GM23338 (cell line): ENCODE data around the gene ACO2. TPM values are rescaled to one million over a fixed set of nuclear protein-coding genes. Genes with fewer than 3 reads are reported as not detected.

Source experiments
- ATAC-seq: fragments of 200-7000 bp; cut with Tn5 transposase; 3 replicates; pipeline ENCODE4 v1.9.1; 2020
- DNase-seq: peaks from one replicate; pipeline ENCODE4 v3.0.0-alpha.2; 2015; ENCODE audit warnings: low spot score
- H2AFZ ChIP-seq: fragments of 200-600 bp; sonication (generic); 2 replicates; pipeline ENCODE4 v1.8.0; 2016; ENCODE audit warnings: antibody characterized with exemption, mild to moderate bottlenecking, moderate library complexity
- H3F3A ChIP-seq: fragments of 200-600 bp; sonication (generic); replicated peaks from 2 replicates; pipeline ENCODE4 v1.8.0; 2017; ENCODE audit warnings: antibody characterized with exemption, mixed run types, low read depth
- H3K27ac ChIP-seq: fragments of 200-600 bp; sonication (generic); 2 replicates; pipeline ENCODE4 v1.6.1; 2016; ENCODE audit warnings: low read depth
- H3K27me3 ChIP-seq: fragments of 200-600 bp; sonication (generic); 2 replicates; pipeline ENCODE4 v1.8.0; 2016; ENCODE audit warnings: mild to moderate bottlenecking, mixed run types, moderate library complexity; ENCODE audit not compliant: insufficient read depth
- H3K36me3 ChIP-seq: fragments of 200-600 bp; sonication (generic); 2 replicates; pipeline ENCODE4 v1.8.0; 2016; ENCODE audit warnings: mild to moderate bottlenecking; ENCODE audit not compliant: insufficient read depth
- H3K4me1 ChIP-seq: fragments of 200-600 bp; sonication (generic); 2 replicates; pipeline ENCODE4 v1.8.0; 2016; ENCODE audit warnings: mild to moderate bottlenecking, moderate library complexity; ENCODE audit not compliant: insufficient read depth
- H3K4me2 ChIP-seq: fragments of 200-600 bp; sonication (generic); 2 replicates; pipeline ENCODE4 v1.7.1; 2017; ENCODE audit warnings: mixed run types
- H3K4me3 ChIP-seq: fragments of 200-600 bp; sonication (generic); 2 replicates; pipeline ENCODE4 v1.6.1; 2016; ENCODE audit warnings: mixed run types
- H3K79me2 ChIP-seq: fragments of 200-600 bp; sonication (generic); replicated peaks from 2 replicates; pipeline ENCODE4 v1.8.0; 2017; ENCODE audit warnings: mild to moderate bottlenecking; ENCODE audit not compliant: insufficient read depth
- H3K9me2 ChIP-seq: fragments of 200-600 bp; sonication (generic); 2 replicates; pipeline ENCODE4 v1.8.0; 2017; ENCODE audit not compliant: insufficient read depth
- H4K20me1 ChIP-seq: fragments of 200-600 bp; sonication (generic); replicated peaks from 2 replicates; pipeline ENCODE4 v1.8.0; 2017; ENCODE audit warnings: mild to moderate bottlenecking; ENCODE audit not compliant: insufficient read depth
- H3K27ac Mint-ChIP-seq: 2 replicates; pipeline ENCODE4 v1.8.0; 2020; ENCODE audit warnings: inconsistent platforms, mild to moderate bottlenecking, moderate library complexity, mixed read lengths
- H3K27me3 Mint-ChIP-seq: 3 replicates; pipeline ENCODE4 v1.8.0; 2022; ENCODE audit warnings: low read depth, mild to moderate bottlenecking, moderate library complexity, mixed read lengths, inconsistent platforms; ENCODE audit not compliant: insufficient read depth, poor library complexity
- H3K36me3 Mint-ChIP-seq: 3 replicates; pipeline ENCODE4 v1.8.0; 2021; ENCODE audit warnings: low read depth, mild to moderate bottlenecking, inconsistent platforms, moderate library complexity, mixed read lengths
- H3K4me1 Mint-ChIP-seq: 3 replicates; pipeline ENCODE4 v1.8.0; 2020; ENCODE audit warnings: mild to moderate bottlenecking, inconsistent platforms, mixed read lengths
- H3K4me3 Mint-ChIP-seq: 3 replicates; pipeline ENCODE4 v1.8.0; 2021; ENCODE audit warnings: moderate library complexity, mild to moderate bottlenecking, inconsistent platforms, mixed read lengths
- H3K9me3 Mint-ChIP-seq: 3 replicates; pipeline ENCODE4 v1.8.0; 2020; ENCODE audit warnings: moderate library complexity, mild to moderate bottlenecking, inconsistent platforms, mixed read lengths
- CREB1 ChIP-seq: fragments of 250-450 bp; sonication (Bioruptor Pico); IDR thresholded peaks from 2 replicates; pipeline ENCODE4 v1.5.0; 2020; ENCODE audit warnings: low read depth, mild to moderate bottlenecking, moderate library complexity
- EZH2 ChIP-seq: fragments of 200-600 bp; sonication (generic); IDR thresholded peaks from one replicate; pipeline ENCODE4 v1.8.0; 2017; ENCODE audit warnings: antibody characterized with exemption, mild to moderate bottlenecking, low read depth; ENCODE audit not compliant: unreplicated experiment
- EZH2phosphoT487 ChIP-seq: fragments of 200-600 bp; sonication (generic); IDR thresholded peaks from one replicate; pipeline ENCODE4 v1.8.1; 2018; ENCODE audit warnings: antibody characterized with exemption; ENCODE audit not compliant: unreplicated experiment
- NANOG ChIP-seq: IDR thresholded peaks from 2 replicates; pipeline ENCODE4 v1.6.1; 2016; ENCODE audit warnings: antibody characterized with exemption, borderline replicate concordance
- ZNF331 ChIP-seq: fragments of 250-450 bp; sonication (Bioruptor Pico); IDR thresholded peaks from 2 replicates; pipeline ENCODE4 v1.5.0; 2020; ENCODE audit warnings: low read depth, mild to moderate bottlenecking, moderate library complexity
- polyA plus RNA-seq: library from polyadenylated mRNA; unstranded; fragments of >200 nt; fragmentation: Nextera tagmentation; extraction: Ambion mirVana; gene quantifications from 2 replicates; pipeline ENCODE4 v1.2.1, GENCODE V29; 2016
- total RNA-seq: library from RNA; depleted of rRNA; stranded (reverse); fragments of >200 nt; shearing (Covaris generic); gene quantifications from 2 replicates; pipeline ENCODE4 v1.2.3, GENCODE V29; 2014
- TF ChIP-seq, protein P1 (sequence below): IDR thresholded peaks from 2 replicates; pipeline ENCODE4 v1.6.1; 2016; ENCODE audit warnings: antibody characterized with exemption
- TF ChIP-seq, protein P2 (sequence below): fragments of 250-450 bp; sonication (Bioruptor Pico); IDR thresholded peaks from 2 replicates; pipeline ENCODE4 v1.5.0; 2020; ENCODE audit warnings: mild to moderate bottlenecking, moderate library complexity
- TF ChIP-seq, protein P3 (sequence below), 2 experiments: fragments of 200-600 bp in 1 of 2; sonication (generic) in 1 of 2; conservative IDR thresholded peaks; 2 replicates each; pipeline versions ENCODE4 v1.5.1 to v1.6.1; 2016 to 2017; ENCODE audit warnings: antibody characterized with exemption in 2 of 2, low read depth in 2 of 2, mild to moderate bottlenecking in 2 of 2, moderate library complexity in 1 of 2

ACO2 gene
- total and polyA plus RNA-seq, 2 experiments from 2014 or later = 36.2 to 79.7 TPM

DNA sequence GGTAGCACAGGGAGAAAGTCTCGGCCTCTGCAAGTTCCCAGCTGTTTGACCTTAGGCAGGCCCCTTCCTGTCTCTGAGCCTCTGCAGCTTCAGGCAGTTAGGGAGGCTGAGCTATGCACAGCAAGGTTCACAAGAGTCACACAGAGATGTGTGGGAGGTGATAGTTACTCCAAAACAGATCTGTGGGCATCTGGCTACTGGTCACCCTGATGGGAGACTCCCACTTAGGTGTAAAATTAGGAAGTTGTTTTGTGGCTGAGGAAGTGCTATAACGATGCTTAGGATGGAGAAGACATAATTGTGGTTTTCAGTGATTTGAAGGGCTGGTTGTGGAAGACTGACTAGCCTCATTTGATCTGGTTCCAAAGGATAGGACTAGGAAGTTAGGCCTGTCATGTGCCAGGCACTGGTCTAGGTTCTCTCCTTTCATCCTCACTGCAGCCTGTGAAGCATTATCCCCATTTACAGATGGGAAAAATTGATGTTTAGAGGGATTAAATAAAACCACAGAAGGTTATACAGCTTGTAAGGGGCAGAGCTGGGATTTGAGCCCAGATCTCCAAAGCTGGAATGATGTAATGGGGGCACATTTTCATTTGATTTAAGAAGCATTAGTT, 13.5 kb downstream of the ACO2 start (continued):
- TF ChIP-seq, protein P1, sequence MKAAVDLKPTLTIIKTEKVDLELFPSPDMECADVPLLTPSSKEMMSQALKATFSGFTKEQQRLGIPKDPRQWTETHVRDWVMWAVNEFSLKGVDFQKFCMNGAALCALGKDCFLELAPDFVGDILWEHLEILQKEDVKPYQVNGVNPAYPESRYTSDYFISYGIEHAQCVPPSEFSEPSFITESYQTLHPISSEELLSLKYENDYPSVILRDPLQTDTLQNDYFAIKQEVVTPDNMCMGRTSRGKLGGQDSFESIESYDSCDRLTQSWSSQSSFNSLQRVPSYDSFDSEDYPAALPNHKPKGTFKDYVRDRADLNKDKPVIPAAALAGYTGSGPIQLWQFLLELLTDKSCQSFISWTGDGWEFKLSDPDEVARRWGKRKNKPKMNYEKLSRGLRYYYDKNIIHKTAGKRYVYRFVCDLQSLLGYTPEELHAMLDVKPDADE = no peak
- TF ChIP-seq, protein P2, sequence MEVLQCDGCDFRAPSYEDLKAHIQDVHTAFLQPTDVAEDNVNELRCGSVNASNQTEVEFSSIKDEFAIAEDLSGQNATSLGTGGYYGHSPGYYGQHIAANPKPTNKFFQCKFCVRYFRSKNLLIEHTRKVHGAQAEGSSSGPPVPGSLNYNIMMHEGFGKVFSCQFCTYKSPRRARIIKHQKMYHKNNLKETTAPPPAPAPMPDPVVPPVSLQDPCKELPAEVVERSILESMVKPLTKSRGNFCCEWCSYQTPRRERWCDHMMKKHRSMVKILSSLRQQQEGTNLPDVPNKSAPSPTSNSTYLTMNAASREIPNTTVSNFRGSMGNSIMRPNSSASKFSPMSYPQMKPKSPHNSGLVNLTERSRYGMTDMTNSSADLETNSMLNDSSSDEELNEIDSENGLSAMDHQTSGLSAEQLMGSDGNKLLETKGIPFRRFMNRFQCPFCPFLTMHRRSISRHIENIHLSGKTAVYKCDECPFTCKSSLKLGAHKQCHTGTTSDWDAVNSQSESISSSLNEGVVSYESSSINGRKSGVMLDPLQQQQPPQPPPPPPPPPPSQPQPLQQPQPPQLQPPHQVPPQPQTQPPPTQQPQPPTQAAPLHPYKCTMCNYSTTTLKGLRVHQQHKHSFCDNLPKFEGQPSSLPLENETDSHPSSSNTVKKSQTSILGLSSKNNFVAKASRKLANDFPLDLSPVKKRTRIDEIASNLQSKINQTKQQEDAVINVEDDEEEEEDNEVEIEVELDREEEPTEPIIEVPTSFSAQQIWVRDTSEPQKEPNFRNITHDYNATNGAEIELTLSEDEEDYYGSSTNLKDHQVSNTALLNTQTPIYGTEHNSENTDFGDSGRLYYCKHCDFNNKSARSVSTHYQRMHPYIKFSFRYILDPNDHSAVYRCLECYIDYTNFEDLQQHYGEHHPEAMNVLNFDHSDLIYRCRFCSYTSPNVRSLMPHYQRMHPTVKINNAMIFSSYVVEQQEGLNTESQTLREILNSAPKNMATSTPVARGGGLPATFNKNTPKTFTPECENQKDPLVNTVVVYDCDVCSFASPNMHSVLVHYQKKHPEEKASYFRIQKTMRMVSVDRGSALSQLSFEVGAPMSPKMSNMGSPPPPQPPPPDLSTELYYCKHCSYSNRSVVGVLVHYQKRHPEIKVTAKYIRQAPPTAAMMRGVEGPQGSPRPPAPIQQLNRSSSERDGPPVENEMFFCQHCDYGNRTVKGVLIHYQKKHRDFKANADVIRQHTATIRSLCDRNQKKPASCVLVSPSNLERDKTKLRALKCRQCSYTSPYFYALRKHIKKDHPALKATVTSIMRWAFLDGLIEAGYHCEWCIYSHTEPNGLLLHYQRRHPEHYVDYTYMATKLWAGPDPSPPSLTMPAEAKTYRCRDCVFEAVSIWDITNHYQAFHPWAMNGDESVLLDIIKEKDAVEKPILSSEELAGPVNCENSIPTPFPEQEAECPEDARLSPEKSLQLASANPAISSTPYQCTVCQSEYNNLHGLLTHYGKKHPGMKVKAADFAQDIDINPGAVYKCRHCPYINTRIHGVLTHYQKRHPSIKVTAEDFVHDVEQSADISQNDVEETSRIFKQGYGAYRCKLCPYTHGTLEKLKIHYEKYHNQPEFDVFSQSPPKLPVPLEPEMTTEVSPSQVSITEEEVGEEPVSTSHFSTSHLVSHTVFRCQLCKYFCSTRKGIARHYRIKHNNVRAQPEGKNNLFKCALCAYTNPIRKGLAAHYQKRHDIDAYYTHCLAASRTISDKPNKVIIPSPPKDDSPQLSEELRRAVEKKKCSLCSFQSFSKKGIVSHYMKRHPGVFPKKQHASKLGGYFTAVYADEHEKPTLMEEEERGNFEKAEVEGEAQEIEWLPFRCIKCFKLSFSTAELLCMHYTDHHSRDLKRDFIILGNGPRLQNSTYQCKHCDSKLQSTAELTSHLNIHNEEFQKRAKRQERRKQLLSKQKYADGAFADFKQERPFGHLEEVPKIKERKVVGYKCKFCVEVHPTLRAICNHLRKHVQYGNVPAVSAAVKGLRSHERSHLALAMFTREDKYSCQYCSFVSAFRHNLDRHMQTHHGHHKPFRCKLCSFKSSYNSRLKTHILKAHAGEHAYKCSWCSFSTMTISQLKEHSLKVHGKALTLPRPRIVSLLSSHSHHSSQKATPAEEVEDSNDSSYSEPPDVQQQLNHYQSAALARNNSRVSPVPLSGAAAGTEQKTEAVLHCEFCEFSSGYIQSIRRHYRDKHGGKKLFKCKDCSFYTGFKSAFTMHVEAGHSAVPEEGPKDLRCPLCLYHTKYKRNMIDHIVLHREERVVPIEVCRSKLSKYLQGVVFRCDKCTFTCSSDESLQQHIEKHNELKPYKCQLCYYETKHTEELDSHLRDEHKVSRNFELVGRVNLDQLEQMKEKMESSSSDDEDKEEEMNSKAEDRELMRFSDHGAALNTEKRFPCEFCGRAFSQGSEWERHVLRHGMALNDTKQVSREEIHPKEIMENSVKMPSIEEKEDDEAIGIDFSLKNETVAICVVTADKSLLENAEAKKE = no peak
- no peak for TF ChIP-seq ZNF331

DNA sequence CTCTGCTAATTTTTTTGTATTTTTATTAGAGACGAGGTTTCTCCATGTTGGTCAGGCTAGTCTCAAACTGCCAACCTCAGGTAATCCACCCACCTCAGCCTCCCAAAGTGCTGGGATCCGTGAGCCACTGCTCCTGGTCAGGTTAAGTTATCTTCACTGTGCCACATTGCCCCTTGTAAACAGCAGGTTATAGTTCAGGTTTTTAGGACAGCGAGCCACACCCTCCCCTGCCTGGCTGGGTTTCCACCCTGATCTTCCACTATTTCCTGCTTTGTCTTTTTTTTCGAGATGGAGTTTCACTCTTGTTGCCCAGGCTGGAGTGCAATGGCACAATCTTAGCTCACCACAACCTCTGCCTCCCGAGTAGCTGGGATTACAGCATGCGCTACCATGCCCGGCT, 16.1 kb downstream of the ACO2 start:
- H3K27ac Mint-ChIP-seq = no peak overlapping the region
- TF ChIP-seq CREB1 (no peak), NANOG (no peak), EZH2 (no peak), EZH2phosphoT487 (no peak)
- TF ChIP-seq, protein P3, sequence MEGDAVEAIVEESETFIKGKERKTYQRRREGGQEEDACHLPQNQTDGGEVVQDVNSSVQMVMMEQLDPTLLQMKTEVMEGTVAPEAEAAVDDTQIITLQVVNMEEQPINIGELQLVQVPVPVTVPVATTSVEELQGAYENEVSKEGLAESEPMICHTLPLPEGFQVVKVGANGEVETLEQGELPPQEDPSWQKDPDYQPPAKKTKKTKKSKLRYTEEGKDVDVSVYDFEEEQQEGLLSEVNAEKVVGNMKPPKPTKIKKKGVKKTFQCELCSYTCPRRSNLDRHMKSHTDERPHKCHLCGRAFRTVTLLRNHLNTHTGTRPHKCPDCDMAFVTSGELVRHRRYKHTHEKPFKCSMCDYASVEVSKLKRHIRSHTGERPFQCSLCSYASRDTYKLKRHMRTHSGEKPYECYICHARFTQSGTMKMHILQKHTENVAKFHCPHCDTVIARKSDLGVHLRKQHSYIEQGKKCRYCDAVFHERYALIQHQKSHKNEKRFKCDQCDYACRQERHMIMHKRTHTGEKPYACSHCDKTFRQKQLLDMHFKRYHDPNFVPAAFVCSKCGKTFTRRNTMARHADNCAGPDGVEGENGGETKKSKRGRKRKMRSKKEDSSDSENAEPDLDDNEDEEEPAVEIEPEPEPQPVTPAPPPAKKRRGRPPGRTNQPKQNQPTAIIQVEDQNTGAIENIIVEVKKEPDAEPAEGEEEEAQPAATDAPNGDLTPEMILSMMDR (conservative IDR thresholded peaks at IDR 0.05; ENCODE audit: low read depth in 2 of 2) = no peak

More for the DNA sequence above, 16.1 kb downstream of the ACO2 start:
- peaks cover 28% of the 10 kb centered on the region for H3F3A ChIP-seq
- H3K9me2 ChIP-seq = no peaks in the 10 kb centered on the region
- H3K4me2 ChIP-seq = no peak overlapping the region
- peaks cover 32% of the 10 kb centered on the region for H4K20me1 ChIP-seq
- no peaks in the 10 kb centered on the region for H3K36me3 ChIP-seq
- Mint-ChIP-seq H3K9me3 (no peaks in the 10 kb centered on the region), H3K4me3 (no peak overlapping the region), H3K4me1 (peaks cover 71% of the 10 kb centered on the region), H3K27me3 (peaks cover 5% of the 10 kb centered on the region), H3K36me3 (no peaks in the 10 kb centered on the region; the same call in 2 of the 3 replicates)
- no peak overlapping the region for H3K27ac ChIP-seq
- no peak for DNase-seq
- ATAC-seq = no peak
- H2AFZ ChIP-seq = no peak overlapping the region
- H3K4me1 ChIP-seq = peaks cover 67% of the 10 kb centered on the region
- no peak overlapping the region for H3K4me3 ChIP-seq
- H3K27me3 ChIP-seq = no peaks in the 10 kb centered on the region
- H3K79me2 ChIP-seq = peaks cover 98% of the 10 kb centered on the region
